Psoas muscle (tissue), 8 donors: ENCODE data around the gene TADA2A. TPM values are rescaled to one million over a fixed set of nuclear protein-coding genes. Genes with fewer than 3 reads are reported as not detected.
A peak's percentile ranks its signal among the peaks of the same experiment; 100 is the strongest.

Source experiments
- ATAC-seq, 4 donors: fragments of 200-7000 bp; cut with Tn5 transposase; one replicate each; pipeline ENCODE4 v1.9.1; 2020; ENCODE audit warnings: moderate library complexity in 3 of 4, mild to moderate bottlenecking in 2 of 4
- DNase-seq, 2 donors: peaks; one replicate each; pipeline ENCODE4 v3.0.0-alpha.2; 2020
- H3K27ac ChIP-seq: fragments of 200-600 bp; one replicate; pipeline ENCODE4 v1.8.0; 2022
- H3K27me3 ChIP-seq, 3 donors: fragments of 200-600 bp in 1 of 3; one replicate each; pipeline versions ENCODE4 v1.6.1 to v1.8.0; 2013 to 2022; ENCODE audit warnings: low read length in 2 of 3, mild to moderate bottlenecking in 2 of 3, moderate library complexity in 1 of 3; ENCODE audit not compliant: insufficient read depth in 3 of 3
- H3K36me3 ChIP-seq, 2 donors: fragments of 200-600 bp in 1 of 2; one replicate each; pipeline versions ENCODE4 v1.6.1 to v1.8.0; 2013 to 2022; ENCODE audit warnings: low read depth in 1 of 2, mild to moderate bottlenecking in 1 of 2, moderate library complexity in 1 of 2; ENCODE audit not compliant: insufficient read depth in 1 of 2
- H3K4me1 ChIP-seq: fragments of 200-600 bp; one replicate; pipeline ENCODE4 v1.8.0; 2022
- H3K4me3 ChIP-seq: fragments of 200-600 bp; one replicate; pipeline ENCODE4 v1.8.0; 2022; ENCODE audit warnings: mild to moderate bottlenecking
- H3K9me3 ChIP-seq: fragments of 200-600 bp; one replicate; pipeline ENCODE4 v1.8.0; 2022
- WGBS, 3 donors: extraction: QIAGEN DNeasy Blood & Tissue Kit; methylation state at CpG; one replicate each; pipeline versions ENCODE4 v1.1.6 to v1.1.7; 2013; 5-methylcytosine and 5-hydroxymethylcytosine counted together
- intact Hi-C, 2 donors: fragments of 100-400 bp; cut with DNase I; formaldehyde crosslinking; loops; one replicate each; pipeline versions ENCODE4 v1.11.0 to v1.14.2; 2022
- polyA plus RNA-seq, 3 donors: library from polyadenylated mRNA; stranded (reverse); fragments of 200-250 nt; gene quantifications; one replicate each; pipeline ENCODE4 v1.2.3, GENCODE V29; 2013
- total RNA-seq, 4 donors: library from RNA; stranded (reverse); fragmentation: NEBNext Ultra II Directional in 2 of 4; extraction: Animal tissue kit (Norgen Biotek cat#: 25700) in 2 of 4; gene quantifications; one replicate each; pipeline versions ENCODE4 v1.2.1 to v1.2.4, GENCODE V29; 2021 to 2023
- TF ChIP-seq, protein P1 (sequence below): fragments of 200-600 bp; IDR thresholded peaks from one replicate; pipeline ENCODE4 v1.8.0; 2022; ENCODE audit warnings: antibody characterized with exemption
- donor health status: healthy with polysubstance abuse.
- donor health status: DM: no; HTN: no; CAD: no; lungs with moderate emphysema.
- donor health status: Bipolar disorder and iron deficiency.
- donor health status: healthy.
- donor health status: DM: yes; HTN: yes; CAD: no.
- donor health status: DM: no; HTN: no; CAD: no.
- donor health status: DM: no; HTN: no; CAD: no.
- donor health status: DM: yes; HTN: yes; CAD: no.

TADA2A gene
- total and polyA plus RNA-seq, 7 donors: 8.5 to 23.7 (median 11.3) TPM

DNA sequence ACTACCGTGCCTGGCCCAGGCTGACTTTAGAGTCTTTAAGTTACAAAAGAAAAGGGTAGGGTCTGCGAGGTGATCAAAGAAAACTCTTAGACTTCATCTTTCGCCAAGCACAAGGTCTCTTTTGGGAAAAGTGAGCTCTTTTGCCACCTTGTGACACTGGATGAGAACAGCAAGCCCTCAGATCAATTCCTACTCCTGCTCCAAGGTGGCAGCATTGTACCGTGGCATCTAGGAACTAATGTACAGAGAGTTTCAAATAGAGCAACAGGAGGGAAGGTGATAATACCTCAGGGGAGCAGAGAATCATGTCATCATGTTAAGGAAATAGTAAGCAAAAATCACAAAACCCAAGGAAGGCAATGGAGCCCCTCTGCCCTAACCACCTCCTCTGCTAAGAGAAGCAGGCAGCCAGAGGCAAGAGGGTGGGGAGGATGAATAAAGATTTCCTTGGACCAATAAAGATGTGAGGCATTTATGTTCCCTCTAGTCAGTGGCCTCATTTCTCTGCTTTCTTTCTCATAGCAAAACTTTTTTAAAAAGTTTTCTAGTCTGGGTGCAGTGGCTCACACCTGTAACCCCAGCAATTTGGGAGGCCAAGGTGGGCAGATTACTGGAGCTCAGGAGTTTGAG, 33.0 kb upstream of the TADA2A start:
- no peak overlapping the region for H3K27ac ChIP-seq

DNA sequence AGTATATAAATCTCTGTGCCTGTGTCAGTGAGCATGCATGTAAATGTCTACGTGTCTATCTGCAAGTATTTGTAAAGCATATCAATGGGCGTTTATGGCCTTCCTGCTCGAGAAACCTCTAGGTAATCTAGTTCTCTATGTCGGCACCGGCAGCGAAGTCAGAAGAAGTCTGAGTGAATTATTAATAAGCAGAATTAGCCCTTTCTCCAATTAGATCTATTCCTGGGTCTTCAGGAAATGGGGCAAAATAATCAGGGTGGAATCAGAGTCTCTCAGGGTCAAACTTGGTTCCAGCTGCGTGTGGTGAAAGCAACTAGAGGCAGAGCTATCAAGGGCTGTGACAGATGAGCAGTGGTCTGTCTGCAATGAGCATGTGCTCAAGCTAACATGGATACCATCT, 31.0 kb upstream of the TADA2A start, which contains the start of gene C17orf78:
C17orf78 (plus strand) TSS at position 280 of the 400 bp plus-strand sequence; CDS start at position 388, 108 bp downstream.
- TF ChIP-seq, protein P1, sequence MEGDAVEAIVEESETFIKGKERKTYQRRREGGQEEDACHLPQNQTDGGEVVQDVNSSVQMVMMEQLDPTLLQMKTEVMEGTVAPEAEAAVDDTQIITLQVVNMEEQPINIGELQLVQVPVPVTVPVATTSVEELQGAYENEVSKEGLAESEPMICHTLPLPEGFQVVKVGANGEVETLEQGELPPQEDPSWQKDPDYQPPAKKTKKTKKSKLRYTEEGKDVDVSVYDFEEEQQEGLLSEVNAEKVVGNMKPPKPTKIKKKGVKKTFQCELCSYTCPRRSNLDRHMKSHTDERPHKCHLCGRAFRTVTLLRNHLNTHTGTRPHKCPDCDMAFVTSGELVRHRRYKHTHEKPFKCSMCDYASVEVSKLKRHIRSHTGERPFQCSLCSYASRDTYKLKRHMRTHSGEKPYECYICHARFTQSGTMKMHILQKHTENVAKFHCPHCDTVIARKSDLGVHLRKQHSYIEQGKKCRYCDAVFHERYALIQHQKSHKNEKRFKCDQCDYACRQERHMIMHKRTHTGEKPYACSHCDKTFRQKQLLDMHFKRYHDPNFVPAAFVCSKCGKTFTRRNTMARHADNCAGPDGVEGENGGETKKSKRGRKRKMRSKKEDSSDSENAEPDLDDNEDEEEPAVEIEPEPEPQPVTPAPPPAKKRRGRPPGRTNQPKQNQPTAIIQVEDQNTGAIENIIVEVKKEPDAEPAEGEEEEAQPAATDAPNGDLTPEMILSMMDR: no peak
- intact Hi-C loops: no loop called here
- H3K4me3 ChIP-seq: no peak within 1 kb of the TSS
- H3K4me1 ChIP-seq: no peaks in the 10 kb centered on the region
- 91 to 93% (median 91%) methylated on average over 7 of the region's 7 CpGs for WGBS, 3 donors
- H3K27ac ChIP-seq: no peak within 1 kb of the TSS
- no peaks in the 10 kb centered on the region for H3K27me3 ChIP-seq
- DNase-seq: no peak
- no peaks in the 10 kb centered on the region for H3K36me3 ChIP-seq
- no peaks in the 10 kb centered on the region for H3K9me3 ChIP-seq
- no peak for ATAC-seq

More for the DNA sequence above, 33.0 kb upstream of the TADA2A start:
- ATAC-seq (peak; percentile 94 to 98 (median 96)), DNase-seq (no peak)
- WGBS, 3 donors: 12 to 19% (median 14%) methylated on average over 4 of the region's 4 CpGs
- Histone ChIP-seq H3K4me3 (no peak overlapping the region), H3K36me3 (no peaks in the 10 kb centered on the region), H3K27me3 (no peaks in the 10 kb centered on the region), H3K4me1 (no peaks in the 10 kb centered on the region), H3K9me3 (no peaks in the 10 kb centered on the region)
- intact Hi-C loops: loop anchor here in 1 of 2 donors (5.0 kb wide), 2 partner anchors 34 to 771 kb away; partner anchors contain the start of genes ACACA, MRM1 and TADA2A
- TF ChIP-seq, protein P1: peak; percentile 93

DNA sequence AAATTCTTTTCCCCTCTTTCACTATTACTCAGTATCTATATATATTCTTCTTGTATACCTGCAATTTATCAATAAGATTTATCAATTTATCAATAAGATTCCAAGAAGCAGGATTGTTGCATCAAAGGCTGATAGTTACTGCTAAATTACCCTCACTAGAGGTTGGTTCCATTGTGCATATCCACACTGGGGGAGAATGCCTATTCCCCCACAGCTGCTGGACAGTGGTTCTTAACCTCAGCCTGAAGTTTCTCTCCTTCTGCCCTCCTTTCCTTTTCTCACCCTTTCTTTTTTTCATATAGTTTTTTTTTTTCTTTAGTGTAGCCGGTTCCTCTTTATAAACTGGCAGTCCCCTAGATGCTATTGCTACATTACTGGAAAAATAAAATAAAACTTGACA, 24.6 kb upstream of the TADA2A start:
- DNase-seq (no peak), ATAC-seq (no peak)
- intact Hi-C loops: no loop called here
- Histone ChIP-seq H3K36me3 (no peaks in the 10 kb centered on the region), H3K27me3 (no peaks in the 10 kb centered on the region), H3K9me3 (no peaks in the 10 kb centered on the region), H3K4me3 (no peak overlapping the region), H3K4me1 (no peaks in the 10 kb centered on the region), H3K27ac (no peak overlapping the region)
- TF ChIP-seq, protein P1: no peak
- 85 to 96% (median 95%) methylated on average over 1 of the region's 1 CpG for WGBS, 3 donors

DNA sequence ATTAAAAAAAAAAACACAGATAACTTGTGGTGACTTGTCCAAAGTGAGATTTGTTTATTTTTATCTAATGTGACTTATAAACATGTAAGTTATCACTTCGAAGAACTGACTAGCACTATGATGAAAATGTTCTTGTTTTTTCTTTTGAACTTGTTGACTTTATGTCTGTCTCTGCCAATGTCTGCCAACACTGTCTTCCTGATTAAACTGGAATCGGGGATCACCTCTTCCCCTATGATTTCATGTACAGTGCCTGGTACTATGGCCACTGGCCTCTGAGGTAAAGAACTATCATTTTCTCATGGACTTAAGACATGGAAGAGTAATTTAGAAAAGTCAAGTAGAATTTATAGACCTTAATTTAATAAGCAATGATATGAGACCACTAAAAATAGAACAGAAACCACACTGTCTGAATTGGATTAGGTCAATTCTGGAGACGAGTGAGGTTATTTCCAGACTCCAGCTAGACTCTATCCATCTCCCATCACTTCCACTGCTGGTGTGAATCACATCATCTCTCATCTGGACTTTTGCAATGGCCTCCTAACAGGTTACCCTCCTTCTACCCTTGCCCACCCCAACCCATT, 22.0 kb upstream of the TADA2A start:
- Histone ChIP-seq H3K36me3 (no peaks in the 10 kb centered on the region), H3K4me1 (no peaks in the 10 kb centered on the region), H3K9me3 (no peaks in the 10 kb centered on the region), H3K4me3 (no peak overlapping the region), H3K27me3 (no peaks in the 10 kb centered on the region), H3K27ac (no peak overlapping the region)
- intact Hi-C loops: no loop called here
- TF ChIP-seq, protein P1: no peak
- WGBS, 3 donors: 68 to 75% (median 73%) methylated on average over 3 of the region's 3 CpGs
- DNase-seq (no peak), ATAC-seq (no peak)
